ENCODE measurements around the gene MYOZ2.

MYOZ2 gene

DNA sequence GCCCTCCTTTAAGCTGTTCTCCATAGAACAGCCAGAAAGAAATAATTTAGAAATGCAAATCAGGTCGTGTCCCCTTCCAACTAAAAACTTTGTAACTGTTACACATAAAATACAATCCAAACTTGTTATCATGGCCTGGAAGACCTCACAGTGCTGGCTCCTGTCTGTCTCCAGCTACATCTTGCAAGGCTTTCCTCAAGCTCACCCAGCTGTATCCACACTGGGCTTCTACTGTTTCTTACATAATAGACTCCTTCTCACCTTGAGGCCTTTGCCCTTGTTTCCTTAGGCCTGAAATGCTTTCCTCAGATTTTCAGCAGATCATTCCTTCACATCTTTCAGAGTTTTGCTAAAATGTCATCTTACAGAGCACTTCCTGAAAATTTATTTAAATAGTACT, 43.4 kb downstream of the MYOZ2 start:
- TF ChIP-seq CTCF (IDR thresholded peaks at IDR 0.05; ENCODE audit: extremely low read depth, insufficient read depth, missing control alignments) = no peak
- in situ Hi-C loops (cut with MboI; ENCODE audit: low pct_unique_long_range_greater_than_20kb, low sequenced_read_pairs, unreplicated experiment) = no loop called here
- no peak for DNase-seq (ENCODE audit: low spot score)

- DNase-seq (ENCODE audit: low spot score) = no peak
- in situ Hi-C loops (cut with MboI; ENCODE audit: low pct_unique_long_range_greater_than_20kb, low sequenced_read_pairs, unreplicated experiment) = no loop called here
- no peak for TF ChIP-seq CTCF (IDR thresholded peaks at IDR 0.05; ENCODE audit: extremely low read depth, insufficient read depth, missing control alignments)
These were observed 48.5 kb downstream of the MYOZ2 start for GRCh38 chr4:119184128-119184527.

DNA sequence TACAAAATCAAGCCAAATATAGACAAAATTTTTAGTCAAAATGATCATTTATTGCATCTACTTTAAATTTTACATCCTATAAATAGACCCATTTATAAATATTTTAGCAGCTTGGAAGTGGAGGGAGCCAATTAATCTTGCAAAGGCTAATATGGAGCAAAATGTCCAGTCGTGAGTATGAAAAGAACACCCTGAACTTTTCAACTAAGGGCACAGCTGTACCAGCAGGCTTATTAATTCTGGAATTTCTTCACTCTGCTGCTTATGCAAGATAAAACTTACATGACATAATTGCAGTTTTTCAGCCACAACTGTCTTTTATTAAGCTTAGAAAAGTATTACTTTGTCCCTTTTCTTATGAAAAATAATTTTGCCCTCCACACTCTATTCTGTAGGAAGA, 54.0 kb downstream of the MYOZ2 start:
- no peak for TF ChIP-seq CTCF (IDR thresholded peaks at IDR 0.05; ENCODE audit: extremely low read depth, insufficient read depth, missing control alignments)
- DNase-seq (ENCODE audit: low spot score) = no peak
- in situ Hi-C loops (cut with MboI; ENCODE audit: low pct_unique_long_range_greater_than_20kb, low sequenced_read_pairs, unreplicated experiment) = no loop called here

GRCh38 chr4:119190354-119190753, 54.7 kb downstream of the MYOZ2 start:
- no peak for TF ChIP-seq CTCF (IDR thresholded peaks at IDR 0.05; ENCODE audit: extremely low read depth, insufficient read depth, missing control alignments)
- in situ Hi-C loops (cut with MboI; ENCODE audit: low pct_unique_long_range_greater_than_20kb, low sequenced_read_pairs, unreplicated experiment) = no loop called here
- DNase-seq (ENCODE audit: low spot score) = no peak

GRCh38 chr4:119191505-119191904, 55.9 kb downstream of the MYOZ2 start:
- no peak for TF ChIP-seq CTCF (IDR thresholded peaks at IDR 0.05; ENCODE audit: extremely low read depth, insufficient read depth, missing control alignments)
- DNase-seq (ENCODE audit: low spot score) = no peak
- in situ Hi-C loops (cut with MboI; ENCODE audit: low pct_unique_long_range_greater_than_20kb, low sequenced_read_pairs, unreplicated experiment) = no loop called here

- in situ Hi-C loops (cut with MboI; ENCODE audit: low pct_unique_long_range_greater_than_20kb, low sequenced_read_pairs, unreplicated experiment) = no loop called here
- TF ChIP-seq CTCF (IDR thresholded peaks at IDR 0.05; ENCODE audit: extremely low read depth, insufficient read depth, missing control alignments) = no peak
- DNase-seq (ENCODE audit: low spot score) = no peak
These were observed 62.2 kb downstream of the MYOZ2 start for GRCh38 chr4:119197772-119198212.

DNA sequence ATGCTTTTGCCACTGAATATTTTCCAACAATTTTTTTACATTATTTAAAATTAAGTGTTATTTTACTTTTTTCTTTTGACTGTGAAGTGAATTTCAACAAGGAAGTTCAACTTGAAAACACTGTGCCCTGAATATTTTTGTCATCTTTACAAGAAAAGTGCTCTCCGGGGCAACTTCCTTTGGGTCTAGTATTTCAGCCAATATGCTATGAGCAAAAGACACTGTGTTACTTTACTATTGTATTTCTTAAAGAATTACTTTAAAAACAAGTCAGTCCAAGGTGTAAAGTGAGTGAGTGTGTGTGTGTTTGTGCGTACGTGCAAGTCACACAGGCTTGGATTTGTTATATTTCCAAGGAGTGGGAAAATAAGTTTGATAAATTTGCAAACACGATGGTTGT, 69.3 kb downstream of the MYOZ2 start:
- TF ChIP-seq CTCF (IDR thresholded peaks at IDR 0.05; ENCODE audit: extremely low read depth, insufficient read depth, missing control alignments) = no peak
- no peak for DNase-seq (ENCODE audit: low spot score)
- in situ Hi-C loops (cut with MboI; ENCODE audit: low pct_unique_long_range_greater_than_20kb, low sequenced_read_pairs, unreplicated experiment) = no loop called here
